SK-N-SH (cell line): ENCODE data around the gene FRMD1. TPM values are rescaled to one million over a fixed set of nuclear protein-coding genes. Genes with fewer than 3 reads are reported as not detected.

Experiments
- CTCF ChIA-PET: fragments of 300-600, 350-600 bp; formaldehyde crosslinking; extraction: SDS; loops from one replicate; lab custom pipeline; 2021; lab: Yijun Ruan, JAX
- POLR2A ChIA-PET: fragments of 350-600 bp; sonication (Branson Sonifier 250); formaldehyde crosslinking; extraction: SDS; loops from one replicate; lab custom pipeline; 2020; ENCODE audit warnings: antibody characterized with exemption, inconsistent platforms; lab: Yijun Ruan, JAX
- DNase-seq: peaks from one replicate; pipeline ENCODE4 v3.0.0; 2012
- H2AFZ ChIP-seq: fragments of 200-600 bp; sonication (generic); 2 replicates; pipeline ENCODE4 v1.8.1; 2016; ENCODE audit warnings: antibody characterized with exemption, mild to moderate bottlenecking, low read depth
- H3F3A ChIP-seq: fragments of 200-600 bp; sonication (generic); replicated peaks from 2 replicates; pipeline ENCODE3; 2016; ENCODE audit warnings: antibody characterized with exemption, mild to moderate bottlenecking; ENCODE audit not compliant: insufficient read depth
- H3K27ac ChIP-seq, 2 experiments: fragments of 200-500 bp in 1 of 2; fragments of 200-600 bp in 1 of 2; sonication (Bioruptor generic) in 1 of 2; sonication (generic), shearing (Covaris generic) in 1 of 2; 2 replicates each; pipeline versions ENCODE4 v1.5.1 to v1.6.1; 2014 to 2016; ENCODE audit warnings: low read depth in 2 of 2, inconsistent platforms in 1 of 2, low read length in 1 of 2, mild to moderate bottlenecking in 1 of 2, mixed read lengths in 1 of 2
- H3K27me3 ChIP-seq: fragments of 200-600 bp; sonication (generic), shearing (Covaris generic); 2 replicates; pipeline ENCODE4 v1.6.1; 2016; ENCODE audit warnings: mixed run types; ENCODE audit not compliant: insufficient read depth
- H3K36me3 ChIP-seq, 2 experiments: fragments of 200-500 bp in 1 of 2; fragments of 200-600 bp in 1 of 2; sonication (Bioruptor generic) in 1 of 2; sonication (generic) in 1 of 2; replicated peaks in 1 of 2; 2 replicates each; pipeline versions ENCODE3 to v1.5.1; 2014 to 2016; ENCODE audit warnings: low read length in 1 of 2, mild to moderate bottlenecking in 1 of 2; ENCODE audit not compliant: insufficient read depth in 2 of 2, control insufficient read depth in 1 of 2
- H3K4me1 ChIP-seq, 2 experiments: fragments of 200-500 bp in 1 of 2; fragments of 200-600 bp in 1 of 2; sonication (Bioruptor generic) in 1 of 2; sonication (generic), shearing (Covaris generic) in 1 of 2; 2 replicates each; pipeline versions ENCODE4 v1.5.1 to v1.6.1; 2014 to 2016; ENCODE audit warnings: low read depth in 1 of 2, low read length in 1 of 2, mixed run types in 1 of 2; ENCODE audit not compliant: insufficient read depth in 2 of 2, control insufficient read depth in 1 of 2
- H3K4me2 ChIP-seq: fragments of 200-600 bp; sonication (generic), shearing (Covaris generic); 2 replicates; pipeline ENCODE4 v1.6.1; 2017; ENCODE audit warnings: mixed run types
- H3K4me3 ChIP-seq, 2 experiments: fragments of 200-500 bp in 1 of 2; fragments of 200-600 bp in 1 of 2; sonication (Bioruptor generic) in 1 of 2; sonication (generic), shearing (Covaris generic) in 1 of 2; 2 replicates each; pipeline versions ENCODE4 v1.5.1 to v1.8.1; 2014 to 2016; ENCODE audit warnings: low read depth in 2 of 2, inconsistent platforms in 1 of 2, low read length in 1 of 2, mild to moderate bottlenecking in 1 of 2, mixed read lengths in 1 of 2, moderate library complexity in 1 of 2
- H3K79me2 ChIP-seq: fragments of 200-600 bp; sonication (generic); 2 replicates; pipeline ENCODE4 v1.8.1; 2017; ENCODE audit warnings: mild to moderate bottlenecking; ENCODE audit not compliant: insufficient read depth
- H3K9ac ChIP-seq: fragments of 200-600 bp; sonication (generic); 2 replicates; pipeline ENCODE4 v1.6.1; 2017; ENCODE audit warnings: mixed run types
- H3K9me2 ChIP-seq: fragments of 200-600 bp; sonication (generic); 2 replicates; pipeline ENCODE4 v1.6.1; 2017; ENCODE audit warnings: mixed run types
- H3K9me3 ChIP-seq: fragments of 200-600 bp; sonication (generic); 2 replicates; pipeline ENCODE4 v1.6.1; 2017; ENCODE audit warnings: mixed run types, mild to moderate bottlenecking, moderate library complexity
- H4K20me1 ChIP-seq: fragments of 200-600 bp; sonication (generic); 2 replicates; pipeline ENCODE4 v1.6.1; 2017; ENCODE audit warnings: mild to moderate bottlenecking, mixed run types; ENCODE audit not compliant: insufficient read depth
- EZH2phosphoT487 ChIP-seq: fragments of 200-600 bp; sonication (generic); IDR thresholded peaks from 2 replicates; pipeline ENCODE4 v1.6.1; 2017; ENCODE audit warnings: low read depth, mixed run types, mild to moderate bottlenecking, antibody characterized with exemption, moderate library complexity, borderline replicate concordance
- FOSL2 ChIP-seq: IDR thresholded peaks from 2 replicates; pipeline ENCODE4 v1.4.0; 2012; ENCODE audit warnings: low read depth, mild to moderate bottlenecking, moderate library complexity, borderline replicate concordance
- FOXM1 ChIP-seq: IDR thresholded peaks from 2 replicates; pipeline ENCODE4 v1.4.0; 2012; ENCODE audit warnings: low read depth, mild to moderate bottlenecking
- MEF2A ChIP-seq: IDR thresholded peaks from 2 replicates; pipeline ENCODE4 v1.4.0; 2012; ENCODE audit warnings: low read depth, borderline replicate concordance
- MXI1 ChIP-seq: IDR thresholded peaks from 2 replicates; pipeline ENCODE4 v1.6.1; 2012; ENCODE audit warnings: mild to moderate bottlenecking, low read depth, low read length, improper control_type of control experiment
- NFIC ChIP-seq: IDR thresholded peaks from 2 replicates; pipeline ENCODE4 v1.4.0; 2012; ENCODE audit warnings: borderline replicate concordance
- POLR2AphosphoS5 ChIP-seq: IDR thresholded peaks from 2 replicates; pipeline ENCODE4 v1.6.1; 2012; ENCODE audit warnings: low read depth, low read length
- RFX5 ChIP-seq: IDR thresholded peaks from 2 replicates; pipeline ENCODE4 v1.6.1; 2012; ENCODE audit warnings: mild to moderate bottlenecking, improper control_type of control experiment, low read length
- SMC3 ChIP-seq: IDR thresholded peaks from 2 replicates; pipeline ENCODE4 v1.6.1; 2012; ENCODE audit warnings: low read depth, low read length, improper control_type of control experiment
- TCF12 ChIP-seq: IDR thresholded peaks from 2 replicates; pipeline ENCODE4 v1.4.0; 2012
- TEAD4 ChIP-seq: IDR thresholded peaks from 2 replicates; pipeline ENCODE4 v1.4.0; 2012; ENCODE audit warnings: mild to moderate bottlenecking, borderline replicate concordance; ENCODE audit not compliant: insufficient read depth
- YY1 ChIP-seq: IDR thresholded peaks from 2 replicates; pipeline ENCODE4 v1.4.0; 2012; ENCODE audit warnings: low read depth, mild to moderate bottlenecking
- WGBS: methylation state at CpG from one replicate; pipeline ENCODE4 v1.1.6; 2017; ENCODE audit warnings: low lambda C conversion rate; 5-methylcytosine and 5-hydroxymethylcytosine counted together
- polyA plus RNA-seq, 3 experiments: library from polyadenylated mRNA; depleted of rRNA; stranded (reverse); fragments of >200 nt; gene quantifications; 2 replicates each; pipeline ENCODE4 v1.2.3, GENCODE V29; 2012
- TF ChIP-seq, protein P1 (sequence below): IDR thresholded peaks from 2 replicates; pipeline ENCODE4 v1.6.1; 2012; ENCODE audit warnings: mild to moderate bottlenecking, low read depth, low read length, moderate library complexity
- TF ChIP-seq, protein P2 (sequence below): fragments of 150-350 bp; IDR thresholded peaks from 2 replicates; pipeline ENCODE4 v1.6.1; 2016; ENCODE audit warnings: mild to moderate bottlenecking, low read depth, low read length
- TF ChIP-seq, protein P3 (sequence below): IDR thresholded peaks from 2 replicates; pipeline ENCODE4; 2012
- TF ChIP-seq, protein P4 (sequence below): IDR thresholded peaks from 2 replicates; pipeline ENCODE4 v1.4.0; 2012; ENCODE audit warnings: low read depth, borderline replicate concordance
- TF ChIP-seq, protein P5 (sequence below): IDR thresholded peaks from 2 replicates; pipeline ENCODE4 v1.4.0; 2012; ENCODE audit warnings: low read depth
- TF ChIP-seq, protein P6 (sequence below): IDR thresholded peaks from 2 replicates; pipeline ENCODE4 v1.4.0; 2012; ENCODE audit warnings: low read depth, borderline replicate concordance

FRMD1 gene
- polyA plus RNA-seq, 1 of the 3 experiments (the other 2 are of a cell fraction), result not detected

DNA sequence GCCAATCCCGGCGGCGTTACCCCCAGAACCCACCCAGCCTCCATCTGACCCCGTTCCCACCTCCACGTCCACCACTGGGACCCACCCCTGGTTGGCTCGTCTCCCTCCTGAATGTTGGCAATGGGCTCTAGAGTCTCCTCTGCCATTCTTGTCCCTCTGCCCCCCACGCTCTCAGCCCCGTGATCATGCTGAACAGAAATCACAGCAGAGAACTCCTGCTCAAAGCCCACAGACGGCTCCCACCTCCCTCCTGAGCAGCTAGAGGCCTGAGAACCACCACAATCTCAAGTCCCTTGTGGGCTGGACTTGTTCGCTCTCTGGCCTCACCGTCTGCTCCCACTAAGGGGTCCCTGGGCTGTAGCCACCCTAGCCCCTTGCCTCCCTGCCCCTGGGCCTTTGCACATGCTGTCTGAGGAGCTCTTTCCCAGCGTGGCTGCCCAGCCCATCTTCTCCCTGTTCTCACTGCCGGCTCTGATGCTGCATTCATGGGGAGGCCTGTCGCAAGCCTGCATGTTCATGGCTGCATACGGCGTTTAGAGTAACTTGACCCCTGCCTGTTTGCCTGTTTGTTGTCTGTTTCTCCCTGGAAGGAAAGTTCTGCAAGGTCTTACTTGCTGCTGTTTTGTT, 11.2 kb upstream of the FRMD1 start:
- Histone ChIP-seq H3K27me3 (no peaks in the 10 kb centered on the region), H3K9me3 (no peaks in the 10 kb centered on the region), H3K36me3 (no peaks in the 10 kb centered on the region), H3K27ac (no peak overlapping the region), H3K4me1 (no peaks in the 10 kb centered on the region; a peak in 1 of 4 replicates), H4K20me1 (no peaks in the 10 kb centered on the region), H3K79me2 (no peaks in the 10 kb centered on the region), H3K9ac (no peak overlapping the region), H2AFZ (no peak overlapping the region), H3F3A (no peaks in the 10 kb centered on the region), H3K9me2 (no peaks in the 10 kb centered on the region), H3K4me2 (no peak overlapping the region), H3K4me3 (no peak overlapping the region)
- TF ChIP-seq FOSL2, result no peak
- TF ChIP-seq RFX5, result no peak
- TF ChIP-seq MXI1, result no peak
- no peak for TF ChIP-seq YY1
- no peak for TF ChIP-seq MEF2A
- TF ChIP-seq, protein P1, sequence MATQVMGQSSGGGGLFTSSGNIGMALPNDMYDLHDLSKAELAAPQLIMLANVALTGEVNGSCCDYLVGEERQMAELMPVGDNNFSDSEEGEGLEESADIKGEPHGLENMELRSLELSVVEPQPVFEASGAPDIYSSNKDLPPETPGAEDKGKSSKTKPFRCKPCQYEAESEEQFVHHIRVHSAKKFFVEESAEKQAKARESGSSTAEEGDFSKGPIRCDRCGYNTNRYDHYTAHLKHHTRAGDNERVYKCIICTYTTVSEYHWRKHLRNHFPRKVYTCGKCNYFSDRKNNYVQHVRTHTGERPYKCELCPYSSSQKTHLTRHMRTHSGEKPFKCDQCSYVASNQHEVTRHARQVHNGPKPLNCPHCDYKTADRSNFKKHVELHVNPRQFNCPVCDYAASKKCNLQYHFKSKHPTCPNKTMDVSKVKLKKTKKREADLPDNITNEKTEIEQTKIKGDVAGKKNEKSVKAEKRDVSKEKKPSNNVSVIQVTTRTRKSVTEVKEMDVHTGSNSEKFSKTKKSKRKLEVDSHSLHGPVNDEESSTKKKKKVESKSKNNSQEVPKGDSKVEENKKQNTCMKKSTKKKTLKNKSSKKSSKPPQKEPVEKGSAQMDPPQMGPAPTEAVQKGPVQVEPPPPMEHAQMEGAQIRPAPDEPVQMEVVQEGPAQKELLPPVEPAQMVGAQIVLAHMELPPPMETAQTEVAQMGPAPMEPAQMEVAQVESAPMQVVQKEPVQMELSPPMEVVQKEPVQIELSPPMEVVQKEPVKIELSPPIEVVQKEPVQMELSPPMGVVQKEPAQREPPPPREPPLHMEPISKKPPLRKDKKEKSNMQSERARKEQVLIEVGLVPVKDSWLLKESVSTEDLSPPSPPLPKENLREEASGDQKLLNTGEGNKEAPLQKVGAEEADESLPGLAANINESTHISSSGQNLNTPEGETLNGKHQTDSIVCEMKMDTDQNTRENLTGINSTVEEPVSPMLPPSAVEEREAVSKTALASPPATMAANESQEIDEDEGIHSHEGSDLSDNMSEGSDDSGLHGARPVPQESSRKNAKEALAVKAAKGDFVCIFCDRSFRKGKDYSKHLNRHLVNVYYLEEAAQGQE, result no peak
- TF ChIP-seq FOXM1, result no peak
- no peak for TF ChIP-seq NFIC
- no peak for TF ChIP-seq TCF12
- TF ChIP-seq EZH2phosphoT487, result no peak
- TF ChIP-seq, protein P2, sequence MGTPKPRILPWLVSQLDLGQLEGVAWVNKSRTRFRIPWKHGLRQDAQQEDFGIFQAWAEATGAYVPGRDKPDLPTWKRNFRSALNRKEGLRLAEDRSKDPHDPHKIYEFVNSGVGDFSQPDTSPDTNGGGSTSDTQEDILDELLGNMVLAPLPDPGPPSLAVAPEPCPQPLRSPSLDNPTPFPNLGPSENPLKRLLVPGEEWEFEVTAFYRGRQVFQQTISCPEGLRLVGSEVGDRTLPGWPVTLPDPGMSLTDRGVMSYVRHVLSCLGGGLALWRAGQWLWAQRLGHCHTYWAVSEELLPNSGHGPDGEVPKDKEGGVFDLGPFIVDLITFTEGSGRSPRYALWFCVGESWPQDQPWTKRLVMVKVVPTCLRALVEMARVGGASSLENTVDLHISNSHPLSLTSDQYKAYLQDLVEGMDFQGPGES, result no peak
- no peak for TF ChIP-seq SMC3
- TF ChIP-seq TEAD4, result no peak
- TF ChIP-seq POLR2AphosphoS5, result no peak
- TF ChIP-seq, protein P3, sequence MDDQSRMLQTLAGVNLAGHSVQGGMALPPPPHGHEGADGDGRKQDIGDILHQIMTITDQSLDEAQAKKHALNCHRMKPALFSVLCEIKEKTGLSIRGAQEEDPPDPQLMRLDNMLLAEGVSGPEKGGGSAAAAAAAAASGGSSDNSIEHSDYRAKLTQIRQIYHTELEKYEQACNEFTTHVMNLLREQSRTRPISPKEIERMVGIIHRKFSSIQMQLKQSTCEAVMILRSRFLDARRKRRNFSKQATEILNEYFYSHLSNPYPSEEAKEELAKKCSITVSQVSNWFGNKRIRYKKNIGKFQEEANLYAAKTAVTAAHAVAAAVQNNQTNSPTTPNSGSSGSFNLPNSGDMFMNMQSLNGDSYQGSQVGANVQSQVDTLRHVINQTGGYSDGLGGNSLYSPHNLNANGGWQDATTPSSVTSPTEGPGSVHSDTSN, result no peak
- TF ChIP-seq, protein P4, sequence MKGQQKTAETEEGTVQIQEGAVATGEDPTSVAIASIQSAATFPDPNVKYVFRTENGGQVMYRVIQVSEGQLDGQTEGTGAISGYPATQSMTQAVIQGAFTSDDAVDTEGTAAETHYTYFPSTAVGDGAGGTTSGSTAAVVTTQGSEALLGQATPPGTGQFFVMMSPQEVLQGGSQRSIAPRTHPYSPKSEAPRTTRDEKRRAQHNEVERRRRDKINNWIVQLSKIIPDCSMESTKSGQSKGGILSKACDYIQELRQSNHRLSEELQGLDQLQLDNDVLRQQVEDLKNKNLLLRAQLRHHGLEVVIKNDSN, result no peak
- TF ChIP-seq, protein P5, sequence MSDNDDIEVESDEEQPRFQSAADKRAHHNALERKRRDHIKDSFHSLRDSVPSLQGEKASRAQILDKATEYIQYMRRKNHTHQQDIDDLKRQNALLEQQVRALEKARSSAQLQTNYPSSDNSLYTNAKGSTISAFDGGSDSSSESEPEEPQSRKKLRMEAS, result no peak
- TF ChIP-seq, protein P6, sequence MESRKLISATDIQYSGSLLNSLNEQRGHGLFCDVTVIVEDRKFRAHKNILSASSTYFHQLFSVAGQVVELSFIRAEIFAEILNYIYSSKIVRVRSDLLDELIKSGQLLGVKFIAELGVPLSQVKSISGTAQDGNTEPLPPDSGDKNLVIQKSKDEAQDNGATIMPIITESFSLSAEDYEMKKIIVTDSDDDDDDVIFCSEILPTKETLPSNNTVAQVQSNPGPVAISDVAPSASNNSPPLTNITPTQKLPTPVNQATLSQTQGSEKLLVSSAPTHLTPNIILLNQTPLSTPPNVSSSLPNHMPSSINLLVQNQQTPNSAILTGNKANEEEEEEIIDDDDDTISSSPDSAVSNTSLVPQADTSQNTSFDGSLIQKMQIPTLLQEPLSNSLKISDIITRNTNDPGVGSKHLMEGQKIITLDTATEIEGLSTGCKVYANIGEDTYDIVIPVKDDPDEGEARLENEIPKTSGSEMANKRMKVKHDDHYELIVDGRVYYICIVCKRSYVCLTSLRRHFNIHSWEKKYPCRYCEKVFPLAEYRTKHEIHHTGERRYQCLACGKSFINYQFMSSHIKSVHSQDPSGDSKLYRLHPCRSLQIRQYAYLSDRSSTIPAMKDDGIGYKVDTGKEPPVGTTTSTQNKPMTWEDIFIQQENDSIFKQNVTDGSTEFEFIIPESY, result no peak
- POLR2A ChIA-PET, result no interaction called here
- WGBS, result 55% methylated on average over 15 of the region's 16 CpGs
- DNase-seq, result no peak
- CTCF ChIA-PET, result interaction anchor here (0.8 kb wide), 1 partner anchor 236 kb away, joined by 5 read pairs; no protein-coding TSS in a partner anchor
